Suprapubic skin (tissue), 4 donors: ENCODE data around the gene RGS4. TPM values are rescaled to one million over a fixed set of nuclear protein-coding genes. Genes with fewer than 3 reads are reported as not detected.
A peak's percentile ranks its signal among the peaks of the same experiment; 100 is the strongest.

Source experiments
- DNase-seq, 2 donors: peaks; one replicate each; pipeline ENCODE4 v3.0.0-alpha.2; 2019; ENCODE audit warnings: low spot score in 2 of 2
- H3K27ac ChIP-seq: fragments of 200-600 bp; sonication (generic); one replicate; pipeline ENCODE4 v1.5.1; 2019
- H3K27me3 ChIP-seq: fragments of 200-600 bp; sonication (generic); one replicate; pipeline ENCODE4 v1.5.1; 2019
- H3K36me3 ChIP-seq: fragments of 200-600 bp; sonication (generic); one replicate; pipeline ENCODE4 v1.5.1; 2019
- H3K4me1 ChIP-seq: fragments of 200-600 bp; sonication (generic); one replicate; pipeline ENCODE4 v1.5.1; 2019
- H3K4me3 ChIP-seq: fragments of 200-600 bp; sonication (generic); one replicate; pipeline ENCODE4 v1.5.1; 2019; ENCODE audit warnings: mild to moderate bottlenecking
- H3K9me3 ChIP-seq: fragments of 200-600 bp; sonication (generic); one replicate; pipeline ENCODE4 v1.5.1; 2019
- EP300 ChIP-seq: sonication (generic); formaldehyde crosslinking; IDR thresholded peaks from one replicate; pipeline ENCODE4 v1.6.1; 2017; ENCODE audit warnings: antibody characterized with exemption
- POLR2A ChIP-seq, 2 donors: fragments of 450-650 bp; IDR thresholded peaks; one replicate each; pipeline ENCODE4 v1.6.1; 2017; ENCODE audit warnings: antibody characterized with exemption in 2 of 2, mild to moderate bottlenecking in 2 of 2, moderate library complexity in 2 of 2
- POLR2AphosphoS5 ChIP-seq, 3 donors: sonication (generic); formaldehyde crosslinking; IDR thresholded peaks; one replicate each; pipeline ENCODE4 v1.6.1; 2017; ENCODE audit warnings: antibody characterized with exemption in 3 of 3
- WGBS: methylation state at CpG from one replicate; pipeline ENCODE4 v1.1.5; 2018; 5-methylcytosine and 5-hydroxymethylcytosine counted together
- total RNA-seq, 4 donors: library from RNA; depleted of rRNA; stranded (reverse); fragments of >200 nt; gene quantifications; one replicate each; pipeline ENCODE4 v1.1.0, GENCODE V29; 2016
- TF ChIP-seq, protein P1 (sequence below), 2 donors: fragments of 200-600 bp in 1 of 2; fragments of 450-650 bp in 1 of 2; sonication (generic) in 1 of 2; IDR thresholded peaks; one replicate each; pipeline ENCODE4 v1.5.1; 2016 to 2019; ENCODE audit warnings: antibody characterized with exemption in 2 of 2, mild to moderate bottlenecking in 1 of 2, moderate library complexity in 1 of 2

The RGS4 gene
- total RNA-seq, 4 donors from 2014 or later, result not detected

DNA sequence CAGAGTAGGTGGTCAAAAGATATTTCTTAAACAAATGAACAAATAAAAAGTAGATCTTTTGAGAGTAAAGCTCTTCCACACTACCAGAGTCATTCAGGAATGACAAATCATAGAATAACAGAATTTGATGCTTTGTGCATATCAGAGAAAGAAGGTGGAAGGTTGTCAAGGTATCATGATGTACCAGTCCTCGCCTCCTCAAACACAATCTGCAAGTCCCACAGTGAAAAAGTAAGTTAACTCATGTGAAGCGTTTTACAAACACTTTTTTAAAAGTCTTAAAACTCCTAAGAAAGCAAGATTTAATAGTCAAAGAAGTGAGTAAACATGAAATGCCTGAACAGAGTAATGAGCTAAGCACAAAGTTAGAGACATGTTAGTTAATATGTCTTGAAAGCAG lies 2.5 kb upstream of the RGS4 start:
- Histone ChIP-seq H3K9me3 (no peaks in the 10 kb centered on the region), H3K4me1 (peaks cover 8% of the 10 kb centered on the region), H3K36me3 (no peaks in the 10 kb centered on the region), H3K27me3 (peaks cover 12% of the 10 kb centered on the region), H3K4me3 (no peak overlapping the region), H3K27ac (no peak overlapping the region)
- TF ChIP-seq EP300, result no peak
- TF ChIP-seq, protein P1, sequence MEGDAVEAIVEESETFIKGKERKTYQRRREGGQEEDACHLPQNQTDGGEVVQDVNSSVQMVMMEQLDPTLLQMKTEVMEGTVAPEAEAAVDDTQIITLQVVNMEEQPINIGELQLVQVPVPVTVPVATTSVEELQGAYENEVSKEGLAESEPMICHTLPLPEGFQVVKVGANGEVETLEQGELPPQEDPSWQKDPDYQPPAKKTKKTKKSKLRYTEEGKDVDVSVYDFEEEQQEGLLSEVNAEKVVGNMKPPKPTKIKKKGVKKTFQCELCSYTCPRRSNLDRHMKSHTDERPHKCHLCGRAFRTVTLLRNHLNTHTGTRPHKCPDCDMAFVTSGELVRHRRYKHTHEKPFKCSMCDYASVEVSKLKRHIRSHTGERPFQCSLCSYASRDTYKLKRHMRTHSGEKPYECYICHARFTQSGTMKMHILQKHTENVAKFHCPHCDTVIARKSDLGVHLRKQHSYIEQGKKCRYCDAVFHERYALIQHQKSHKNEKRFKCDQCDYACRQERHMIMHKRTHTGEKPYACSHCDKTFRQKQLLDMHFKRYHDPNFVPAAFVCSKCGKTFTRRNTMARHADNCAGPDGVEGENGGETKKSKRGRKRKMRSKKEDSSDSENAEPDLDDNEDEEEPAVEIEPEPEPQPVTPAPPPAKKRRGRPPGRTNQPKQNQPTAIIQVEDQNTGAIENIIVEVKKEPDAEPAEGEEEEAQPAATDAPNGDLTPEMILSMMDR (IDR thresholded peaks at IDR 0.05), result no peak
- no peak for TF ChIP-seq POLR2AphosphoS5 (IDR thresholded peaks at IDR 0.05)
- TF ChIP-seq POLR2A (IDR thresholded peaks at IDR 0.05), result no peak
- no peak for DNase-seq
- WGBS, result 82% methylated on average over 2 of the region's 2 CpGs

DNA sequence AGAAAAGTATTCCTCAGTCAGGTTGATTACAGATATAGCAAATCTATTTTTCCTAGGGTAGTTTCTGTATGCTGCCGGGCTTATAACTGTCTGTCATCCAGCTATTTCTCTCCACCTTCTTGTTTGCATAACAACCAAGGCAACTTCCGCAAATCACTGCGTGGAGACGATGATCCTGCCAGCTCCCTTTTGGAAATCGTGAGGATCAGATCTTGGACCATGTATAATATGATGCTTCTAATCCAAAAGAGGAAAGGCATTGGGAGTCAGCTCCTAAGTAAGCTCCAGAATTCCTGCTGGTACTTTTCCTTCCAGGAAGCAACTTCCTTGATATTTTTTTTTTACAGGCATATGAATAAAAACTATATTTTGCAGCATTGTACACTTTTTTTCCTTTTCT lies 445 bp upstream of the RGS4 start:
- H3K27ac ChIP-seq, result no peak overlapping the region
- WGBS, result 13% methylated on average over 5 of the region's 5 CpGs

DNA sequence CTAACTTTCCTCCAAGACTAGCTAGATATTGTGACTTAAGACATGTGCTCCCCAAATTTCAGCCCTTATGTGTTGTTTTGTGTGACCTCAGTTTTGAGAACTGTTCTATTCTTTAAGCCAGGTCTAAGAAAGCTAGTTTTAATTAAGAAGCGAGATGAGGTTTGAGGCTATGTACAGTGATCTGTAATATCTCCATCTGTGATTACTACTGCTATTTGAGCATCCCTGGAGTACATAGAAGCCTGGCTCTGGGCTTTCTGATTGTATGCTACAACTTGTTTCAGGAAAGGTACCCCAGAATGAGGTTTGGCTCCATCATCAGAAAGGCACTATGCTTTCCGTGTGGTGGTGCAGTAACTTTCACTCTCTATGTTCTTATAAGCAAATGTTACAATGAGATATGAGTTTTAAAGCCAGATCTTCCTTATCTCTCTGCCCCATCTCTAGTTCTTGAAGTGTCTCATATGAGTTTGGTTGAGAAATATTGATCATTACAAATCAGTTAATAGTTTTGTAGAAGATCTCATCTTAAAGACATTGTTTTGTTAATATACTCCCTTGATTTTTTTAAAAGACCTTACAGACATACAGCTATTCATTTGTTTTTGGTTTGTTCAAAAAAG lies 605 bp downstream of the RGS4 start:
- peak overlapping the region; percentile 22 for H3K4me3 ChIP-seq
- H3K27ac ChIP-seq, result no peak overlapping the region
- WGBS, result 57% methylated on average over 2 of the region's 2 CpGs
- H3K9me3 ChIP-seq, result no peaks in the 10 kb centered on the region
- peaks cover 8% of the 10 kb centered on the region for H3K4me1 ChIP-seq
- DNase-seq, result no peak
- no peaks in the 10 kb centered on the region for H3K36me3 ChIP-seq
- no peak for TF ChIP-seq EP300
- TF ChIP-seq POLR2AphosphoS5 (IDR thresholded peaks at IDR 0.05), result no peak
- TF ChIP-seq, protein P1 (IDR thresholded peaks at IDR 0.05), result no peak
- no peak for TF ChIP-seq POLR2A (IDR thresholded peaks at IDR 0.05)
- peaks cover 12% of the 10 kb centered on the region for H3K27me3 ChIP-seq

More for the DNA sequence above, 445 bp upstream of the RGS4 start:
- Histone ChIP-seq H3K4me3 (peak overlapping the region; percentile 22), H3K9me3 (no peaks in the 10 kb centered on the region), H3K4me1 (peaks cover 8% of the 10 kb centered on the region), H3K36me3 (no peaks in the 10 kb centered on the region), H3K27me3 (peaks cover 12% of the 10 kb centered on the region)
- TF ChIP-seq, protein P1 (IDR thresholded peaks at IDR 0.05), result no peak
- no peak for DNase-seq

DNA sequence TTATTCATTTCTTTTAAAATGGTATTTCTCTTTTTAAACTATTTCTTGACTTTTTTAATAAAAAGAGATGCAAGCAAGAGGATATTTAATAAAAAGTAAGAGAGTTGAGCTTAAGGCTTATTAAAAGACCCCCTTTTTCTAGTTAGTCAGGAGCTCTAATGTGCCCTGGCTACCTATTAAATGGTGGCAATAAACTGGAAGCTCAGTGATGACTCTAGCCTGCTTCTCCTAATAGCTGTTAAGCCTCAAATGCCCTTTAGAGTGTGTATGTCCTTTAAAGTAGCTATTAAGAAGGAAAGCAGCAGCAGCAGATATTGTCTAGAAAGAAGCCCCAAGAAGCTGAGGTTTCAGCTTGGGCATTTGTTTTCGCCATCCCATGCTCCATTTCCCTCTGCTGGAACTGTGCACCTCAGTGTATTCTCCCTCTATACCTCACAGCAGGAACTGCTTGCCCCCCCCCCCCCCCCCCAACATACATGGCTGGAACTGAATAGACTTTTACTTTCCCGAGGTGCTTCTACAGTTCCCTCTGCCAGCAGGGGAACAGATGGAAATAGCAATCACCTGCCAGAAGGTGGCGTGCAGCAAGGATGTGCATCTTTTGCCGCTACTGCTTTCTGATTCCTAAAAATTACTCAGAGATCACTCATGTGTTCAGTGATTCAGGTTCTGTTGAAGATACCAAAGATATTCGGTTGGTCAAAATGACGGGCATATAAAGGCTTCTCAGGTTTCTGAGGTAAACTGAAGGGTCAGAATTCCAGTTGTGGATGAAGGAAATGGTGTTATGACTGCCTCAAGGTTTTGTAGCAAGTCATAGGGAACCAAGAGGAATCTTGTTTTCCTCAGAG lies 2.5 kb downstream of the RGS4 start:
- WGBS, result 16% methylated on average over 6 of the region's 6 CpGs
- peak in 1 of 2 donors; percentile 67 for DNase-seq
- Histone ChIP-seq H3K27me3 (peaks cover 12% of the 10 kb centered on the region), H3K4me3 (no peak overlapping the region), H3K27ac (no peak overlapping the region), H3K9me3 (no peaks in the 10 kb centered on the region), H3K36me3 (no peaks in the 10 kb centered on the region), H3K4me1 (peaks cover 8% of the 10 kb centered on the region)
- TF ChIP-seq POLR2A (IDR thresholded peaks at IDR 0.05) (no peak), EP300 (no peak), POLR2AphosphoS5 (IDR thresholded peaks at IDR 0.05) (no peak)
- TF ChIP-seq, protein P1 (IDR thresholded peaks at IDR 0.05), result peak in 1 of 2 donors; percentile 59

DNA sequence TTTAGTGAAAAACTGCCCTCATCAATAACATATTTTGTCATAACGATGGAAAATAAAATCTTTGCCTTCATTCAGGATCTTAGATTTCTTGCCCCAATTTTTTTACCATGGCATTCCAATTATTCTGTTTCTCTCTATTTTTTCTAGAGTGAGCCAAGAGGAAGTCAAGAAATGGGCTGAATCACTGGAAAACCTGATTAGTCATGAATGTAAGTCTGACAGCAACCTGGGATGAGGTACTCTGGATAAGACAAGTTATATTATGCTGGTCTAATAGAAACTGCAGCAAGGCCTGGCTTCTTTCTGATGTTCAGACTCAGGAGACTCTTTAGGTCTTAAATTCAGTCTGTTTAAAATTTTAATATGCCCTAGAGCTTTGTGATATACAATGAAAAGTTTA lies 3.5 kb downstream of the RGS4 start:
- peaks cover 12% of the 10 kb centered on the region for H3K27me3 ChIP-seq
- no peak overlapping the region for H3K4me3 ChIP-seq
- WGBS, result 83% methylated on average over 1 of the region's 1 CpG
- no peaks in the 10 kb centered on the region for H3K36me3 ChIP-seq
- TF ChIP-seq POLR2A (IDR thresholded peaks at IDR 0.05), result no peak
- TF ChIP-seq, protein P1 (IDR thresholded peaks at IDR 0.05), result no peak
- TF ChIP-seq POLR2AphosphoS5 (IDR thresholded peaks at IDR 0.05), result no peak
- TF ChIP-seq EP300, result no peak
- no peaks in the 10 kb centered on the region for H3K9me3 ChIP-seq
- H3K27ac ChIP-seq, result no peak overlapping the region
- DNase-seq, result no peak
- peaks cover 8% of the 10 kb centered on the region for H3K4me1 ChIP-seq
